Vagina (tissue), 2 donors: ENCODE data around the gene SCTR. TPM values are rescaled to one million over a fixed set of nuclear protein-coding genes. Genes with fewer than 3 reads are reported as not detected.

ENCODE experiments used
- DNase-seq, 2 donors: peaks; one replicate each; pipeline ENCODE4 v3.0.0-alpha.2; 2017; ENCODE audit errors: extremely low spot score in 2 of 2
- H3K27ac ChIP-seq: fragments of 200-600 bp; sonication (generic); one replicate; pipeline ENCODE4 v1.5.1; 2019
- H3K27me3 ChIP-seq: fragments of 200-600 bp; sonication (generic); one replicate; pipeline ENCODE4 v1.5.1; 2019
- H3K36me3 ChIP-seq, 2 donors: fragments of 200-600 bp; sonication (generic); one replicate each; pipeline ENCODE4 v1.5.1; 2017 to 2019
- H3K4me1 ChIP-seq: fragments of 200-600 bp; sonication (generic); one replicate; pipeline ENCODE4 v1.5.1; 2019
- H3K4me3 ChIP-seq, 2 donors: fragments of 200-600 bp; sonication (generic); 1 replicate in 1 of 2; 2 replicates in 1 of 2; pipeline ENCODE4 v1.5.1; 2016 to 2019
- H3K9me3 ChIP-seq: fragments of 200-600 bp; sonication (generic); one replicate; pipeline ENCODE4 v1.5.1; 2019
- CTCF ChIP-seq, 3 experiments: fragments of 450-650 bp in 2 of 3; fragments of 200-600 bp in 1 of 3; sonication (generic) in 1 of 3; IDR thresholded peaks; one replicate each; pipeline ENCODE4 v1.5.1; 2017 to 2019; ENCODE audit warnings: antibody characterized with exemption in 3 of 3, mild to moderate bottlenecking in 2 of 3, moderate library complexity in 2 of 3
- POLR2A ChIP-seq, 2 donors: fragments of 450-650 bp; IDR thresholded peaks; one replicate each; pipeline ENCODE4 v1.6.1; 2017; ENCODE audit warnings: antibody characterized with exemption in 2 of 2, mild to moderate bottlenecking in 2 of 2, moderate library complexity in 2 of 2
- POLR2AphosphoS5 ChIP-seq, 2 donors: sonication (generic); formaldehyde crosslinking; IDR thresholded peaks; one replicate each; pipeline ENCODE4 v1.9.0; 2017; ENCODE audit warnings: antibody characterized with exemption in 2 of 2, mild to moderate bottlenecking in 2 of 2, low read depth in 1 of 2; ENCODE audit not compliant: insufficient read depth in 1 of 2
- intact Hi-C: fragments of 100-400 bp; cut with DNase I; formaldehyde crosslinking; loops from one replicate; pipeline ENCODE4 v1.15.1; 2023
- total RNA-seq: library from RNA; depleted of rRNA; stranded (reverse); fragments of >200 nt; gene quantifications from one replicate; pipeline ENCODE4 v1.2.3, GENCODE V29; 2016

The SCTR gene
- total RNA-seq, 1 donor from 2014 or later: not detected

GRCh38 chr2:119402106-119402505 is 122.2 kb downstream of the SCTR start:
- H3K4me3 ChIP-seq: no peak overlapping the region
- no peaks in the 10 kb centered on the region for H3K4me1 ChIP-seq
- H3K27ac ChIP-seq: no peak overlapping the region
- H3K9me3 ChIP-seq: no peaks in the 10 kb centered on the region
- intact Hi-C loops: no loop called here
- no peaks in the 10 kb centered on the region for H3K27me3 ChIP-seq
- no peaks in the 10 kb centered on the region for H3K36me3 ChIP-seq
- TF ChIP-seq POLR2AphosphoS5 (IDR thresholded peaks at IDR 0.05; ENCODE audit: insufficient read depth in 1 of 2, low read depth in 1 of 2) (no peak), CTCF (IDR thresholded peaks at IDR 0.05) (no peak), POLR2A (IDR thresholded peaks at IDR 0.05) (no peak)
- no peak for DNase-seq

GRCh38 chr2:119397196-119397595 is 127.1 kb downstream of the SCTR start:
- Histone ChIP-seq H3K27me3 (no peaks in the 10 kb centered on the region), H3K4me3 (no peak overlapping the region), H3K27ac (no peak overlapping the region), H3K4me1 (no peaks in the 10 kb centered on the region), H3K36me3 (no peaks in the 10 kb centered on the region), H3K9me3 (no peaks in the 10 kb centered on the region)
- intact Hi-C loops: no loop called here
- TF ChIP-seq POLR2A (IDR thresholded peaks at IDR 0.05) (no peak), POLR2AphosphoS5 (IDR thresholded peaks at IDR 0.05; ENCODE audit: insufficient read depth in 1 of 2, low read depth in 1 of 2) (no peak), CTCF (IDR thresholded peaks at IDR 0.05) (no peak)
- no peak for DNase-seq

GRCh38 chr2:119393971-119394748 is 130.1 kb downstream of the SCTR start:
- intact Hi-C loops: no loop called here
- H3K27ac ChIP-seq: no peak overlapping the region
- no peaks in the 10 kb centered on the region for H3K27me3 ChIP-seq
- no peak for TF ChIP-seq CTCF (IDR thresholded peaks at IDR 0.05)
- no peak for DNase-seq
- no peaks in the 10 kb centered on the region for H3K9me3 ChIP-seq
- peaks cover 14% of the 10 kb centered on the region for H3K4me1 ChIP-seq
- no peak overlapping the region for H3K4me3 ChIP-seq
- H3K36me3 ChIP-seq: no peaks in the 10 kb centered on the region

Other genes with a start within 250 kb of the SCTR start
- gene C2orf76, start 157.6 kb downstream of the SCTR start, total RNA-seq: 3.7 TPM
- 117 TPM for gene DBI, start 157.5 kb downstream of the SCTR start, total RNA-seq
- gene TMEM37, start 92.6 kb downstream of the SCTR start, total RNA-seq: 3.2 TPM
- gene CFAP221, start 20.0 kb upstream of the SCTR start, total RNA-seq: 3.9 TPM
- gene TMEM177, start 154.7 kb upstream of the SCTR start, total RNA-seq: 6.4 TPM
- 31.7 TPM for gene PTPN4, start 235.4 kb upstream of the SCTR start, total RNA-seq